Mammary epithelial cell (primary cell): ENCODE data around the gene CCDC187.

Experiments
- CTCF ChIP-seq, 2 donors: IDR thresholded peaks in 1 of 2; conservative IDR thresholded peaks in 1 of 2; 2 replicates each; pipeline ENCODE4 v1.5.1; 2011 to 2012; ENCODE audit warnings: inconsistent platforms in 2 of 2, low read length in 2 of 2, mild to moderate bottlenecking in 2 of 2, control low read depth in 1 of 2, low read depth in 1 of 2; ENCODE audit not compliant: insufficient read depth in 1 of 2; ENCODE audit errors: extremely low read depth in 1 of 2
- EZH2 ChIP-seq: IDR thresholded peaks from 2 replicates; pipeline ENCODE4 v1.6.1; 2012; ENCODE audit warnings: low read length, inconsistent platforms, borderline replicate concordance

GRCh38 chr9:136275655-136276429, 28.1 kb downstream of the CCDC187 start:
- TF ChIP-seq CTCF (conservative IDR thresholded peaks at IDR 0.05 in 1 of 2, IDR thresholded peaks at IDR 0.05 in 1 of 2; ENCODE audit: extremely low read depth in 1 of 2, insufficient read depth in 1 of 2, low read depth in 1 of 2, low read length in 2 of 2) (no peak), EZH2 (no peak)
